HG03342 (cell line): ENCODE results near the gene ASB2.

Experiments
- ATAC-seq: cut with Tn5 transposase; IDR thresholded peaks from one replicate; pipeline ENCODE4 v1.9.1; 2021; ENCODE audit warnings: mild to moderate bottlenecking, moderate library complexity; ENCODE audit not compliant: unreplicated experiment

Gene ASB2

DNA sequence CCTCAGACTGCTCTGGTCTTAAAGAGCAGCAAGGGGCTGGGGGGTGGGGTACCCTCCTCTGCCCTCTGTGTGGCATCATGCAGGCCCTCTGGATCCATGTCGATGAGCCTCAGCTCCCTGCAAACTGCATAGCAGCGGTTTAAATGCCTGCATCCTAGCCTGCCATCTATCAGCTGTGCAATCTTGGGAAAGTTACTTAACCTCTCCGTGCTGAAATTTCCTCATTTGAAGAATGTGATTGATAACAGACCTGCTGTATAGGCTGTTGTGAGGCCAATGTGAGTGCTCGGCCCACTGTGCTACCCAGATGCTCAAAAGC, 45.4 kb downstream of the ASB2 start:
- ATAC-seq: no peak

DNA sequence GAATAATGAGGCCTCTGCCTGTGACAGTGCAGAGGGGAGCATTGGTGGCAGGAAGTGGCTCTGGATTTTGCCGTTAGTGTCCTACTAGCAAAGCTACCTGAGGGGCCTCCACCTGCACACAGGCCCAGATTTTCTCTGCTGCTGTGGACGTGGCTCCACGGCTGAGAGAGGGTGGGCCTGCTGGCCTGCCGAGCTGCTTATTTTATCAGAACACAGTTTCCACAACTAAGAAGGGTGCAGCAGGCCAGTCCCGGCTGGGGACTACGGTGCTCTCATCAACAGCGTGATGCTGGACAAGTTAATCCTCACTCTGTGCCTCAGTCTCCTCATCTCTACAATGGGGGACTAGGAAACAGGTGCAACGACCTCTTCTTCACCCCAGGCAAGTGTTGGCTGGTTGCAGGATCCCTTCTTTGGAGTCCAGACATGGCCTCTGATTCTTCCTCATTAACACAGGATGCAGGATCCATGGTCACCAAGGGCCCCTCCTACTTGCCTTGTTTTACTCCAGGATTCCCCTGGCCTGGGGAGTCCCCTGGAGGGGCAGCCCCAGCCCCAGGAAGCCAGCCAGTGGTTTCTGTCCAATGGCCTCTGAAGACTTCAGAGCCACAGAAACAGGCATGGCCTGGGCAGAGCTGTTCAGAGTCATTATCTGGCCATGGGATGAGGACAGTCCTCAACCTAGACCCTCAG, 45.9 kb downstream of the ASB2 start:
- ATAC-seq: no peak

DNA sequence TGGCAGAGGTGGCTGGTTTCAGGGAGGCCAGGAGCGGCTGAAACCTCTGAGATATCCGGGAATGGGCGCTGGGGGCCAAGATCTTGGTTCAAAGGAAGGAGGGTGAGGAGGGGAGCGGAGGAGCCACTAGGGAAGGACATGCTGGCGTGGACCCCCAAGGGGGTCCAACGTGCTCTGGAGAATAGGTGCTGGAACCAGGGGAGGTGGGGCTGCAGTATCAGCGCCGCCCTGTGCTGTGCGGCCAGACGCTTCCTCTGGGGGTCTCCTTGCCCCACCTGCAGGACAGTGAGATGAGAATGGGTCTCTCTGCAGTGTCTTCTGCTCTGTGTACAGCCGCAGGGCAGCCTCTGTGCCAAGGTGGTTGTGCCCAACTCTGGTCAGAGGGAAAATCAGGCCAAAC, 46.7 kb downstream of the ASB2 start:
- ATAC-seq: no peak

DNA sequence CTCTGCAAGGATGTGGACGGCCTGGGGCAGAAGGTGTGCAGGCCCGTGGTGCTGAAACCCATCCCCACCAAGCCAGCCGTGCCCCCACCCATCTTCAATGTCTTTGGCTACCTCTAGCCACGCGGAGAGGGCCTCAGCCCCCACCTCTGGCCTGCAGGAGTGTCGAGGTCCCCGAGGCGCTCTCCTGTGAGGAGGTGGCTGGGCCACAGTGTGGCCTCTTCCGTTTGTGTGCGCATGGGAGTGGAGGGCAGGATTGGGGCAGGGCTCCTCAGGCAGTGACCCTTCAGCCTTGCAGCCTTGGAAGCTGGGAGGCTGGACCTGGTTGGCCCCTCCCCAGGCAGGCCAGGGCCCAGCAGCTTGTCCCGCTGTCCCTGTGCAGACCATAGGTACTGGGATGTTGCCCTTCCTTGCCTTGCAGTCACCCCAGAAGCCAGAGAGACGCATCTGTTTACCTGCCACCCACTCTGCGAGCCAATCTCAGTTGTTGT, 47.3 kb downstream of the ASB2 start:
- ATAC-seq: no peak

DNA sequence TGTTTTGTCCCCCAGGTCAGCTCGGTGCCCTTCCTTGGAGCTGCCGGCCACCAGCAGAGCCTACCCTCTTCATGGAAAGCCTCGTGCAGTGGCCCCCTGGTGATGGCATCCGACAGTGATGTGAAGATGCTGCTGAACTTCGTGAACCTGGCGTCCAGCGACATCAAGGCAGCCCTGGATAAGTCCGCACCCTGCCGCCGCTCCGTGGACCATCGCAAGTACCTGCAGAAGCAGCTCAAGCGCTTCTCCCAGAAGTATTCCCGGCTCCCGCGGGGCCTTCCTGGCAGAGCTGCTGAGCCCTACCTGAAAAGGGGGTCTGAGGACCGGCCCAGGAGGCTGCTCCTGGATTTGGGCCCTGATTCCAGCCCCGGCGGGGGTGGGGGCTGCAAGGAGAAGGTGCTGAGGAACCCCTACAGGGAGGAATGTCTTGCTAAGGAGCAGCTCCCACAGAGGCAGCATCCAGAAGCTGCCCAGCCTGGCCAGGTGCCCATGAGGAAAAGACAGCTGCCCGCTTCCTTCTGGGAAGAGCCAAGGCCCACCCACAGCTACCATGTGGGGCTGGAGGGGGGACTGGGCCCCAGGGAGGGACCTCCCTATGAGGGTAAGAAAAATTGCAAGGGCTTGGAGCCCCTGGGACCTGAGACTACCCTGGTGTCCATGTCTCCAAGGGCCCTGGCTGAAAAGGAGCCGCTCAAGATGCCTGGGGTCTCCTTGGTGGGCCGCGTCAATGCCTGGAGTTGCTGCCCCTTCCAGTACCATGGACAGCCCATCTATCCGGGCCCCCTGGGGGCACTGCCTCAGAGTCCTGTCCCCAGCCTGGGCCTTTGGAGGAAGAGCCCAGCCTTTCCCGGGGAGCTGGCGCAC, 48.0 kb downstream of the ASB2 start:
- ATAC-seq: no peak

DNA sequence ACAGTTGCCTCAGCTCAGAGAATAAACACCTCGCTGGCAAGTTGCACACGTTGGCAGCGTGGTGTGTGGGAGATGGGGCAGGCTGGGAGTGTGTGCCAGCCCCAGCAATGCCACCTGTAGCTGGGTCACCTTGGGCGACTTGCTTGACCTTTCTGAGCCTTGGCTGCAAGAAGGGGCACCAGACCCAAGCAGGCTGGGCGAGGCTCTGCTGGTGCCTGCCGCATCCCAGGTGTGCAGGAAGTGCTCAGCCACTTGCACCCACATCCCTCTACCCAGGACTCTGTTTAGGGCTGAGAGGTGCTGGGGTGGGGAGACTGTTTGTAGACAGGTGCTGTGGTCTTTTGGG, 48.6 kb downstream of the ASB2 start:
- ATAC-seq: no peak

DNA sequence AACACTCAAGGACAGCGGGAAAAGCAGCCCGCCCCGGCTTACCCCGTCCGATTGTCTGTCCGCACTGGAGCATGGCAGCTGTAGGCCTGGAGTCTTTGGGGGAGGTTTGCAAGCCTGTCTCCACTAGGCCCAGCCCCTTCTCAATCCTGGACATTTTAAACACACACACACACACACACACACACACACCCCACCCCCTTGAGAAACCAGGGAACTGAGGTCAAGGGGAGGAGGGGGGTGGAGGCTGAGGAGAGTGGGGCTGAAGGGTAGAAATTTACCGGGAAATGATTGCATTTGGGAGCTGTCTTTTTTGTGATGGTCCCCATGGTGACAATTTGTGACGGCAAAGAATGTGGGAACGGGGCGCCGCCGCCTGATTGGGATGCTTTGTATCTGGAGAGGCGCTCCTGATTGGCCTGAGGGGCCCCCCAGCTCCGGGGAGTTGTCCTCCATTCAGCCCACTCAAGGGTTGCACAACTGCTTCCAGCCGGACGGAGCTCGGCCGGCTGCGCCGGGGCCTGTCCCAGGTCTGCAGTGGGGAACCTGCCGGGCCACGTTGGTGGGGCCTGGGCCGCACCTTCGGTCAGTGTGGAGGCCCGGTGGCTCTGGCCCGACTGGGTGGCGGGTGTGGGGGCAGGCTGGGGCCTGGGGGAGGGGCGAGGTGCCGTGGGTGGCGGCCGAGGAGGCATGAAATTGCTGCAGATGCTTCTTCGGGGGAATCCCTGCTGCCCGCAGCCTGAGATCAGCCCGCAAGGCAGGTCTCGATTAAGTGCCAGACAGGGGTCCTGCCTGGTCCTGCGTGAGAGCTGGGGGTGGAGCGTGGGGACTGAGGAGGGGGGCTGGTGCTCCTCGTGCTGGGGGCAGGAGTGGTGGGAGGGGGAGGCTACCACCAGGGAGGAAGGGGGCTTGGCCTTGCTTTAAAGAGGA, 49.2 kb downstream of the ASB2 start, which contains the start of gene FAM181A:
Gene FAM181A (plus strand): TSS at position 472 of the 927 bp plus-strand sequence. CDS start 942 bp downstream, outside the sequence.
- no peak for ATAC-seq

DNA sequence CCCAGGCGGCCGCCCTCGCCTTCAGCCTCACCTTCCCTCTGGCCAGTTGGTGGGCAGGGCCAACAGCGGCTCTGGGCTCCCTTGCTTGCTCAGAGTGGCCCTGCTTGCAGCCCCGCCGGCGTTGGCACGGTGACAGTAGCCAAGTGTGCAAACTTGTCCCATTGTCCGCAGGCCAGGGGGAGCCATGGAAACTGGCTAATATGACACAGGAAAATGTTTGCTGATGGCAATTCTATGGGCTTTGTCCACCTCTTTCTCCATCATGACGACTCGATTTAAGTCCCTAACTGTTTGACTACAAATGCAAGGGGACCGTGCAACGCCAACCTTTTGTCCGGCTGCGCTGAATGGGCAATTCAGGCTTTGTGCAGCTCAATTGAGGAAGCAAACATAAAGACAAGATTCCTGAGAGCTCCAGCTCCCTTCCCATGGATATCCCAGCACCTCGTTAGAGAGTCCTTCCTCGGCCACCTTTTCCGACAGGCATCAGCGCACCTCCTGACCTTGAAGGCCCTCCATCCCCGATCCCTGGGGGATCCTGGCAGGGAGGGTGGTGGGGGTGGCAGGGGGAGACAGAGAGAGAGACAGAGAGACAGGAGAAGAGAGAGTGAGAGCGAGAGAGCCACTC, 50.0 kb downstream of the ASB2 start:
- ATAC-seq: no peak

DNA sequence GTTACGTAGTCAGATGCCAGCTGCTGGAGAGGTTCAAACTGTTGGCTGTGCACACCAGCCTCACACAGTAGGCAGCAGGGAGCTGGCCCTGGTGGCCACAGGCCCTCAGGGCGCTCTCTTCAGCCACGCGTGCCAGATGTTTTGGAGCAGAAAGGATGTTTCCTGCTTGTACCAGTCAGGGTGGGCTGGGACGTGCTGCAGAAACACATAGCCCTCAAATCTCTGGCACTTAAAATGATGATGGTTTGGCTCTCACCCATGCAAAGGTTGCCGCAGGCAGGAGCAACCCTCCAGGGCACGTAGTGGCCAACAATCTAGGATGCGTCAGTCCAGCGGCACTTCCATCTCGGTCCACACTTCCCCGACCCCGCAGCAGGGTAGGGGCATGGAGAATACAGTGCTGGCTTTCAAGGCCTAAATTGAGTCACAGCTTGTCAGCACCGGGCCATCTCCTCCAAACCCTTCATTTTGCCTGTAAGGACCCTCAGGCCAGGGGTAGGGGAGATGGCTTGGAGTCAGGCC, 50.9 kb downstream of the ASB2 start:
- ATAC-seq: no peak

DNA sequence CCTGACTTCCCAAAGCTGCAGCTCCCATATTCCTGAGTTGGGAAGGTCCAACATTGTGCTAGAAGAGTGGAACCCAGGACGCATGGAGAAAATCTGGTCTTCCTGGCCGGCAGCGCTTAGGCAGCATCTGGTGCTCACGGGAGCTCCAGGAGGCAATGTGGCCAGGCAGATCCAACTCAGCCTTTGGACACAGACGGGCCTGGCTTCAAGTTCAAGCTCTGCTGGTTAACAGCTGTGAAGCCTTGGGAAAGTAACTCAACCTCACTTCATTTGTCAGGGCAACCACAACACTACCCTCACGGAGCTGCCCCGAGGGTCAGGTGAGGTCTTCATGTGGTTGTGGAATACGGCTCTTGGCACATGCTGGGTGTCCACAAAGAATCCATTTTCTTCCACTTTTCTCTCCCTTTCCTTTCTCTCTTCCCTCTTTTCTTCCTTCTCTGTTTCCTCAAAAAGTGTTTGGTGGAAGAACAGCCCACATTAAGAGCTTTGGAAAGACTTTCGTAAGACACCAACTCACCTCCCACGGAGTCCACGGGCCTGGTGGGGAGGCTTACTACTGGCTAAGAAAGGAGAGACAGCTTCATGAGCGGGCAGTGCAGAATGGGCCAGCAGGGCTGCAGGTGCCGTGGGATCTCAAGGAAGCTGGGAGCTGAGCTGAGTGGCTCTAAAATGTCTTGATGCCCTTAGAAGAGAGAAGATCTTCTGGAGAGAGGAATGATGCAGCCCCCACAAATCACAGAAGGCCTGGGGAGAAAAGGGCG, 51.6 kb downstream of the ASB2 start:
- no peak for ATAC-seq

DNA sequence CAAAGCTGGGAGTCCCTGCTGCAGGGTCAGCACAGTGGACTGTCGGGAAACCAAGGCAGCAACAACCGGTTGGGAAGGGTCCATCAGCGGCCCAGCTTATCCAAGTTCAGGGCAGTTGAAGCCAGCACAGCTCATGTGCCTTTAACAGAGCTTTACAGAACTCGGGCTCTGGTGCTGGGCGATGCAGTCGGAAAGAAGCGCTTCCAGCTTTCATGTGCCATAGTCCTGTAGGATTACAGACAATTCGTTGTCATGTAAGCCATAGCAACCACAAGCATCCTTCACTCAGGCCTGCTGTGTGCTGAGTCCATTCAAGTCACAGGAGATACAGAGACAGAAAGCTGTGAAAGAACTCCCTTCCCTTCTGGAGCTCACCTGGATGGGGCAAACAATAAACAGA, 52.7 kb downstream of the ASB2 start:
- no peak for ATAC-seq

DNA sequence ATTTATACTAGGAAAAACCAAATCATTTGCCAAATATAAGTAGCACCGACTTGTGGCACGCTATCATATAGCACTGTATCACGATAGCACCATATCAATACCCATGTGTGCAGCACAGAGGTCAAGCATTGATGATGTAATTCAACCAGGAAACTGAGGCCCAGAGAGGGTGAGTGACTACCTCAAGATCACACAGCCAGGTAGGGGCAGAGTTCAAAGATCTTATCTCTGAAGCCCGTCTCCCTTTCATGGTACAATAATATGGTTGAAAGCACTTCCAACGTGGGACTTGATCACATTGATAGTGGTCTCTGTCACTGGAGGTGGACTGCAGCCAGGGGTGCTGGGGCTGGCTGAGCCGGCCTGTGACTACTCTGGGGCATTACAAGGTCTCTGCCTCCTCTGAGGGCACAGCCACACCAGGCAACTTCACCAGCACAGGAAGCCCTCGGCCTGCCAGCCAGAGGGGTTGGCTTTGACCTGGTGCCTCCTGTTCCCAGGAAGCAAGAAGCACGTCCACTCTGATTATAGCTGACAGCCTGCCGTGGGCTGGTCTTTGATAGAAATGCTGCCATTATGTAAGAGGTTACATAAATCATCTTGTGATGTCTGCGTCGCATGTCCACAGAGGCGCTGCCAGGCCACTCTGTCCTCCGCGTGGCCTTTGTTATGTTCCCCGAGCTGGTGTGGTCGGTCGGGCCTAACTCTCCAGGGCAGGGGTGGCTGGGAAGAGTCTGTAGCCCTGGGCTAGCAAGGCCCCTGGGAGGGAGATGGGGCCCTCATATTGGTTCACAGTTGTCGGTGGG, 55.2 kb downstream of the ASB2 start:
- ATAC-seq: no peak

DNA sequence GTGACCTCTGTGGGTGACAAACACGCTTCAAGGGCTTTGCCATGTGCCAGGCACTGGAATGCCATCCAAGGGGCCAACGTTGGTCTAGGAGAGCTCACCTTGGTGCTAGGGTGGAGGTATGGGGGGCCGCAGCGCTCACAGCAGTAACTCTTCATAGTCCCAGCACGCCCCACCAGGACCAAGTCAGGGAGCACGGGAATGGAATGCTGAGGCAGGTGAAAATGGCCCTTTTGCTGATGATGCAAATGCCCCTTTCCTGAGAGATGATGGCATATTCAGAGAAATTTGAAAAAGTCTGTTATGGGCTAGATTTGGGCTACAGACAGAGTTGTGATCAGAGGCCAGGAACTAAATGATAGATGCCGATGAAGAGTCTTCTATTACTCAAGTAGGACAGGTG, 59.2 kb downstream of the ASB2 start:
- ATAC-seq: no peak

DNA sequence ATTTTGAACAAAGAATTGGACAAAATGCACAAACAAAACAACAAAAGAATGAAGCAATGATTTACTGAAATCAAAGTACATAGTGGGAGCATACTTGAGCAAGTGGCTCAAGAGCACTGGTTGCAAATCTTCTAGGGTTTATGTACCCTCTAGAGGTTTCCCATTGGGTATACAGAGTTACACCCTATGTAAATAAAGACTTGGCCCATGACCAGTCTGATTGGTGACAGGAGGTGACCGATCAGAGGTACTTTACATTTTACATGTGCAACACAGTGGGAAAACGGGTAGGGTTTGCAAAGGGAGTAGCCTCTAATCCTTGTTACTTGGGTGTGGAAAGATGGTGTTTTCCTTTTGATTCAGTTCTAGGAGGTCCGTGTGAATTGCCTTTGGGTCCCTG, 59.9 kb downstream of the ASB2 start:
- no peak for ATAC-seq

DNA sequence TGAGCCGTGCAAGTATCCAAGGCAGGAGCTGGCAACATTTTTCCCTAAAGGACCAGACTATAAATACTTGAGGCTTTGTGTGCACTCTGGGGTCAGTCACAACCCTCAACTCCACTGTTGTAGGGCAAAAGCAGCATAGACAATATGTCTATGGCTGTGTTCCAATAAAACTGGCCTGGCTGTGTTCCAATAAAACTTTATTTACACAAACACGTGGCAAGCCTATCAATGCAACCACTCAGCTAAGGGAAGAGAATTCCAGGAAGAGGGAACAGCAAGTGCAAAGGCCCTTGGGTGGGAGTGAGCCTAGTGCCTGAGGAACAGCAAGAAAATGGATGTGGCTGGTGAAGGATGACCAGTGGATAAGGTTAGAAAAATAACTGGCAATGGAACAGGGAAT, 60.6 kb downstream of the ASB2 start:
- no peak for ATAC-seq

DNA sequence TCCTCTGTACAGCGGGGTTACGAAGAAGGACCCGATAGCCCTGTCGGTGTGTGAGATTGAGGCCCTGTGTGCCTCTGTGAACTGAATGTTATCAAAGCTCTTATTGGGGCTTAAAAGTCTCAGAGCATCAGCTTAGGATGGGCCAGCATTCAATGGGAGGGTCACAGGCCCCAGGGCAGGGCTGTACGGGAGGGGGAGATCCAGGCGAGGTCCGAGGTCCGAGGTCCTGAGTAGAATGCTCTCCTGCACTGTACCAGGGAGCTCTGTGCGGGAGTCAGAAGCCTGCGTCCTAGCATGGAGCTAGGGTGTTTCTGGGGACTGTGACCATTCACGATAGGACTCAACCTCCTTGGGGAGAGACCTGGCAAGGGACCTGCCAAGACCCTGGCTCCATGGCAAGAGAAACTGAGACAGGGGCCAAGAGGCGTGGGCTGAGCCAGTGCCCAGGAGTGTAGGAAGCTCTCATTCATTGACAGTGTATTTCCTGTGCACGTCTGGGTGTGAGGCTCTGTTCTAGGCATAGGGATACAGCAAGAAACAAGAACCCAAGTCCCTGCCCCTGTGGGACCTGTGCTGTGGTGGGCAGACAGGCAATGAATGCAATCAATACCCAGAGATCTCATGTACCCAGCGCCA, 61.2 kb downstream of the ASB2 start:
- no peak for ATAC-seq

DNA sequence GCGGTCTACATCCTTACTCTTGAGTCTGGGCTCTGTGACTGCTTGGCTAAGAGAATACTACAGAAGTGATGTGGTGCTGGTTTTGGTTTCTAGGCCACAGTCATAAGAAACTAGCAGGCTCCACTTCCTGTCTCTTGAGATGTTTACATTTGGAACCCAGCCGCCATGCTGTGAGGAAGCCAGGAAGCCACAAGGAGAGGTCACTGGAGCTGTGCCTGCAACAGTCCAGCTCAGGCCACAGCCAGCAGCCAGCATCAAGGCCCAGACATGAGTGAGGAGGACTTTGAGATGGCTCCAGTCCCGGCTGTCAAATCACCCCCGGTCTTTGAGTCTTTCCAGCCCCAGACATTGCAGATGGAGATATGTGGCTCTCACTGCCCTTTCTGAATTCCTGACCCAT, 62.1 kb downstream of the ASB2 start:
- ATAC-seq: no peak

DNA sequence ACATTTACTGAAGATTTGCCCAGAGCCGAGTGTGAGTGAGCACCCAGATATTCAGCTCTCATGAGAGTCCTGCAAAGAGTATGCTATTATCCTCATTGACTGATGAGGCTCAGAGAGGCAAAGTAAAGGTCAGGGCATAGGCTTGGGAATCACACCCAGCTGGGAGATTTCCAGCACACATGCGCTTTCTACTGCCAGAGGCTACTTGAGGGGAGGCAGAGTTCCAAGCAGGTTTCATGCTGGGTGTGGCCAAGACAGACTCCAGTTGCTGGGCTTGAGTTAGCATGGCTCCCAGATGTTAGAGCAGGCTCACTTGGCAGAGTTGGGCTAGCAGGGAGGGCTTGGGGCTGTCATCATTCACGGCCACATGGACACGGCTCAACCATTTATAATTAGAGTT, 63.6 kb downstream of the ASB2 start:
- no peak for ATAC-seq
